Activated T-helper 9 cell treated with anti-CD3 and anti-CD28 coated beads, Interleukin-2, amount 50 U/mL, for 16 hours (primary cell): ENCODE data around the gene TMEM244.
"Not testable (repeated sequence)": the region's sequence is repeated elsewhere in the genome, so short reads cannot be mapped to it uniquely, and the experiment has no call there.

ENCODE experiments used
- DNase-seq: peaks from one replicate; pipeline ENCODE4 v3.0.0-alpha.2; 2020; ENCODE audit warnings: low read depth

The TMEM244 gene

GRCh38 chr6:129860908-129861665 is at the start of gene TMEM244:
Gene TMEM244, minus strand, starts transcription at chr6:129861315. Its CDS starts 127 bp downstream, at chr6:129861188.
- no peak for DNase-seq

- DNase-seq = no peak
Measured at GRCh38 chr6:129908858-129909257, 47.7 kb upstream of the TMEM244 start.

GRCh38 chr6:129908356-129908755 is 47.2 kb upstream of the TMEM244 start:
- DNase-seq = no peak

- DNase-seq = no peak
Measured at GRCh38 chr6:129906515-129907077, 45.5 kb upstream of the TMEM244 start.

- DNase-seq = no peak
Measured at GRCh38 chr6:129903082-129903481, 42.0 kb upstream of the TMEM244 start.

- DNase-seq = no peak
Measured at GRCh38 chr6:129902681-129903080, 41.6 kb upstream of the TMEM244 start.

GRCh38 chr6:129901910-129902309 is 40.8 kb upstream of the TMEM244 start:
- no peak for DNase-seq

GRCh38 chr6:129895692-129896091 is 34.6 kb upstream of the TMEM244 start:
- DNase-seq = no peak

- DNase-seq = no peak
Measured at GRCh38 chr6:129894921-129895320, 33.8 kb upstream of the TMEM244 start.

- no peak for DNase-seq
Measured at GRCh38 chr6:129893640-129894039, 32.5 kb upstream of the TMEM244 start.

- DNase-seq = no peak
Measured at GRCh38 chr6:129890701-129891100, 29.6 kb upstream of the TMEM244 start.

GRCh38 chr6:129890164-129890563 is 29.0 kb upstream of the TMEM244 start:
- no peak for DNase-seq

- no peak for DNase-seq
Measured at GRCh38 chr6:129889580-129889979, 28.5 kb upstream of the TMEM244 start.

- DNase-seq = no peak
Measured at GRCh38 chr6:129886401-129887155, 25.5 kb upstream of the TMEM244 start.

- DNase-seq = no peak
Measured at GRCh38 chr6:129884211-129884610, 23.1 kb upstream of the TMEM244 start.

- DNase-seq = no peak
Measured at GRCh38 chr6:129882510-129883023, 21.5 kb upstream of the TMEM244 start.

GRCh38 chr6:129877894-129878293 is 16.8 kb upstream of the TMEM244 start:
- DNase-seq = not testable (repeated sequence)

GRCh38 chr6:129875610-129876520 is 14.8 kb upstream of the TMEM244 start:
- DNase-seq = no peak

GRCh38 chr6:129874837-129875236 is 13.7 kb upstream of the TMEM244 start:
- no peak for DNase-seq

- no peak for DNase-seq
Measured at GRCh38 chr6:129872586-129872985, 11.5 kb upstream of the TMEM244 start.

GRCh38 chr6:129871221-129871620 is 10.1 kb upstream of the TMEM244 start:
- DNase-seq = no peak

GRCh38 chr6:129867403-129867802 is 6.3 kb upstream of the TMEM244 start:
- DNase-seq = no peak
